Erythroblast (primary cell): ENCODE results near the gene SPRING1.

Experiments used
- DNase-seq, 2 experiments: peaks; one replicate each; lab custom pipeline; 2025; lab: John Stamatoyannopoulos, UW
- GATA1 ChIP-seq: IDR thresholded peaks from 2 replicates; pipeline ENCODE4 v1.6.1; 2011; ENCODE audit warnings: low read depth, mild to moderate bottlenecking, control low read depth, low read length, moderate library complexity
- POLR2A ChIP-seq: IDR thresholded peaks from 2 replicates; pipeline ENCODE4 v1.6.1; 2011; ENCODE audit warnings: mild to moderate bottlenecking, low read length

SPRING1 gene

GRCh38 chr12:116709768-116710167, 28.1 kb downstream of the SPRING1 start:
- TF ChIP-seq POLR2A (no peak), GATA1 (no peak)
- DNase-seq = no peak

- peak; percentile 25 to 37 for DNase-seq
- TF ChIP-seq POLR2A (no peak), GATA1 (no peak)
Observed at GRCh38 chr12:116708826-116709756, 28.8 kb downstream of the SPRING1 start.

GRCh38 chr12:116707751-116708150, 30.1 kb downstream of the SPRING1 start:
- TF ChIP-seq GATA1 (no peak), POLR2A (no peak)
- DNase-seq = no peak

GRCh38 chr12:116703214-116703795, 34.6 kb downstream of the SPRING1 start:
- TF ChIP-seq GATA1 (no peak), POLR2A (no peak)

GRCh38 chr12:116701432-116701831, 36.4 kb downstream of the SPRING1 start:
- TF ChIP-seq POLR2A (no peak), GATA1 (no peak)

More at GRCh38 chr12:116703214-116703795, 34.6 kb downstream of the SPRING1 start:
- DNase-seq = peak; percentile 60 to 81

GRCh38 chr12:116700066-116700465, 37.8 kb downstream of the SPRING1 start:
- TF ChIP-seq POLR2A = no peak
- no peak for TF ChIP-seq GATA1

More at GRCh38 chr12:116701432-116701831, 36.4 kb downstream of the SPRING1 start:
- DNase-seq = no peak

GRCh38 chr12:116698554-116699075, 39.3 kb downstream of the SPRING1 start:
- TF ChIP-seq POLR2A (no peak), GATA1 (no peak)
- no peak for DNase-seq

More at GRCh38 chr12:116700066-116700465, 37.8 kb downstream of the SPRING1 start:
- DNase-seq = no peak

GRCh38 chr12:116698116-116698515, 39.8 kb downstream of the SPRING1 start:
- TF ChIP-seq GATA1 (no peak), POLR2A (no peak)
- no peak for DNase-seq

GRCh38 chr12:116697716-116698115, 40.2 kb downstream of the SPRING1 start:
- no peak for DNase-seq
- TF ChIP-seq POLR2A (no peak), GATA1 (no peak)

GRCh38 chr12:116697305-116697704, 40.6 kb downstream of the SPRING1 start:
- peak; percentile 16 to 34 for DNase-seq
- TF ChIP-seq GATA1 (no peak), POLR2A (no peak)

- DNase-seq = no peak
- TF ChIP-seq POLR2A (no peak), GATA1 (no peak)
Observed at GRCh38 chr12:116695464-116695725, 42.5 kb downstream of the SPRING1 start.

- DNase-seq = no peak
- TF ChIP-seq GATA1 (no peak), POLR2A (no peak)
Observed at GRCh38 chr12:116694653-116695463, 43.0 kb downstream of the SPRING1 start.
